ENCODE data around the gene CNOT4.

GRCh38 chr7:135416431-135416830 is 93.5 kb downstream of the CNOT4 start:
- TF ChIP-seq, protein P1, sequence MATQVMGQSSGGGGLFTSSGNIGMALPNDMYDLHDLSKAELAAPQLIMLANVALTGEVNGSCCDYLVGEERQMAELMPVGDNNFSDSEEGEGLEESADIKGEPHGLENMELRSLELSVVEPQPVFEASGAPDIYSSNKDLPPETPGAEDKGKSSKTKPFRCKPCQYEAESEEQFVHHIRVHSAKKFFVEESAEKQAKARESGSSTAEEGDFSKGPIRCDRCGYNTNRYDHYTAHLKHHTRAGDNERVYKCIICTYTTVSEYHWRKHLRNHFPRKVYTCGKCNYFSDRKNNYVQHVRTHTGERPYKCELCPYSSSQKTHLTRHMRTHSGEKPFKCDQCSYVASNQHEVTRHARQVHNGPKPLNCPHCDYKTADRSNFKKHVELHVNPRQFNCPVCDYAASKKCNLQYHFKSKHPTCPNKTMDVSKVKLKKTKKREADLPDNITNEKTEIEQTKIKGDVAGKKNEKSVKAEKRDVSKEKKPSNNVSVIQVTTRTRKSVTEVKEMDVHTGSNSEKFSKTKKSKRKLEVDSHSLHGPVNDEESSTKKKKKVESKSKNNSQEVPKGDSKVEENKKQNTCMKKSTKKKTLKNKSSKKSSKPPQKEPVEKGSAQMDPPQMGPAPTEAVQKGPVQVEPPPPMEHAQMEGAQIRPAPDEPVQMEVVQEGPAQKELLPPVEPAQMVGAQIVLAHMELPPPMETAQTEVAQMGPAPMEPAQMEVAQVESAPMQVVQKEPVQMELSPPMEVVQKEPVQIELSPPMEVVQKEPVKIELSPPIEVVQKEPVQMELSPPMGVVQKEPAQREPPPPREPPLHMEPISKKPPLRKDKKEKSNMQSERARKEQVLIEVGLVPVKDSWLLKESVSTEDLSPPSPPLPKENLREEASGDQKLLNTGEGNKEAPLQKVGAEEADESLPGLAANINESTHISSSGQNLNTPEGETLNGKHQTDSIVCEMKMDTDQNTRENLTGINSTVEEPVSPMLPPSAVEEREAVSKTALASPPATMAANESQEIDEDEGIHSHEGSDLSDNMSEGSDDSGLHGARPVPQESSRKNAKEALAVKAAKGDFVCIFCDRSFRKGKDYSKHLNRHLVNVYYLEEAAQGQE (IDR thresholded peaks at IDR 0.05; ENCODE audit: insufficient replicate concordance, low read depth) = no peak
- TF ChIP-seq, protein P2, sequence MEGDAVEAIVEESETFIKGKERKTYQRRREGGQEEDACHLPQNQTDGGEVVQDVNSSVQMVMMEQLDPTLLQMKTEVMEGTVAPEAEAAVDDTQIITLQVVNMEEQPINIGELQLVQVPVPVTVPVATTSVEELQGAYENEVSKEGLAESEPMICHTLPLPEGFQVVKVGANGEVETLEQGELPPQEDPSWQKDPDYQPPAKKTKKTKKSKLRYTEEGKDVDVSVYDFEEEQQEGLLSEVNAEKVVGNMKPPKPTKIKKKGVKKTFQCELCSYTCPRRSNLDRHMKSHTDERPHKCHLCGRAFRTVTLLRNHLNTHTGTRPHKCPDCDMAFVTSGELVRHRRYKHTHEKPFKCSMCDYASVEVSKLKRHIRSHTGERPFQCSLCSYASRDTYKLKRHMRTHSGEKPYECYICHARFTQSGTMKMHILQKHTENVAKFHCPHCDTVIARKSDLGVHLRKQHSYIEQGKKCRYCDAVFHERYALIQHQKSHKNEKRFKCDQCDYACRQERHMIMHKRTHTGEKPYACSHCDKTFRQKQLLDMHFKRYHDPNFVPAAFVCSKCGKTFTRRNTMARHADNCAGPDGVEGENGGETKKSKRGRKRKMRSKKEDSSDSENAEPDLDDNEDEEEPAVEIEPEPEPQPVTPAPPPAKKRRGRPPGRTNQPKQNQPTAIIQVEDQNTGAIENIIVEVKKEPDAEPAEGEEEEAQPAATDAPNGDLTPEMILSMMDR (IDR thresholded peaks at IDR 0.05; ENCODE audit: insufficient read depth, low read length) = no peak
- TF ChIP-seq POLR2AphosphoS5 (IDR thresholded peaks at IDR 0.05; ENCODE audit: low read depth) (no peak), GABPA (IDR thresholded peaks at IDR 0.05; ENCODE audit: low read depth) (no peak), SPI1 (IDR thresholded peaks at IDR 0.05; ENCODE audit: borderline replicate concordance, low read depth) (no peak)
